NCI-H526 (cell line): ENCODE measurements around the gene EPB41.
A peak's percentile ranks its signal among the peaks of the same experiment; 100 is the strongest.
"Not testable (repeated sequence)": the region's sequence is repeated elsewhere in the genome, so short reads cannot be mapped to it uniquely, and the experiment has no call there.

Experiments used
- DNase-seq, 2 experiments: peaks; one replicate each; lab custom pipeline; 2025; lab: John Stamatoyannopoulos, UW

Gene EPB41

DNA sequence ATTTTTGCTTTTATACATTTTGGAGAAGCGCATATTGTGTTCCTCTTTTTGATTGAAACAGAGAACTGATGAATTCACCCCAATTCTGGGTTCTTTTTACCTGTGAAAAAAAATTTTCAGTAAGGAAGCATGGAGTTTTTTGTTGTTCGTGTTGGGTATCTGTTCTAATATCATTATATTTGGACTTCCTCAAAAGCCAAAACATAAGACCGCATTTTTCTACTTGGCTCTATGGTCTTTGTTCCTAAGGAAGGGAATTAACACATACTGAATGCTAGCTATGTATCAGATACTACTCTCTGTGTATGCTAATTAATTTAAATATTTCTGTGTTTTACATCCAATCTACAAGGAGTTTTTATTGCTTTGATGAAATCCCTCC, 12.9 kb downstream of the EPB41 start:
- no peak for DNase-seq

DNA sequence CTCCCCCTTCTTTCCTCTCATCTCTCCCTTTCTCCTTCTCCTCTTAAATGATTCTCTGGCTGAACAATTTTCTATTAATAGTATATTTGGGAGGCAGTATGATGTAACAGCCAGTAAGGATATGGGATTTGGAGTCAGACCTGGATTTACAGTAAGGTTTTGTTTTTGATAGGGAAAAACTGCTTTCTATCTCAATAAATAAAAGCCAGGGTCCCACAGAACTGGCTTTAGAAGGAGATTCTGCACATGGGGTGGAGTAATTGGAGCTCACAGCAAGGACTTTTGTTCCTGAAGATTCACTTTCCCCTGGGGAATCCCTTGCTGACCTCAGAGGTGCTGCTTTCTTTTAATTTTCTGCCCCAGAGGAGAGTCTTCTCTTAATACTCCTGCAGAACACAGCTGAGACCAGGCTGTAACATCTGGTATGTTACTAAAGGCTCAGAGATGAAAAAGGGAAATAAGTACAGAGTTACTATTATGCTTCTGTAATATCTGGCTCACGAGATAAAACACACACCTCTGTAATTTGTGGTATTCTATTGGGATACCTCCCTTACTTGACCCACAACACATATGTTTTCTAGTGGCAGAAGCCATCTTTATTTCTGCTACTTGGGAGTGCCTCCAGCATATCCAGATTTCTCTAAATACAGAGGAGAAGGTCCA, 13.4 kb downstream of the EPB41 start:
- DNase-seq = peak in 1 of 2 experiments; percentile 6

DNA sequence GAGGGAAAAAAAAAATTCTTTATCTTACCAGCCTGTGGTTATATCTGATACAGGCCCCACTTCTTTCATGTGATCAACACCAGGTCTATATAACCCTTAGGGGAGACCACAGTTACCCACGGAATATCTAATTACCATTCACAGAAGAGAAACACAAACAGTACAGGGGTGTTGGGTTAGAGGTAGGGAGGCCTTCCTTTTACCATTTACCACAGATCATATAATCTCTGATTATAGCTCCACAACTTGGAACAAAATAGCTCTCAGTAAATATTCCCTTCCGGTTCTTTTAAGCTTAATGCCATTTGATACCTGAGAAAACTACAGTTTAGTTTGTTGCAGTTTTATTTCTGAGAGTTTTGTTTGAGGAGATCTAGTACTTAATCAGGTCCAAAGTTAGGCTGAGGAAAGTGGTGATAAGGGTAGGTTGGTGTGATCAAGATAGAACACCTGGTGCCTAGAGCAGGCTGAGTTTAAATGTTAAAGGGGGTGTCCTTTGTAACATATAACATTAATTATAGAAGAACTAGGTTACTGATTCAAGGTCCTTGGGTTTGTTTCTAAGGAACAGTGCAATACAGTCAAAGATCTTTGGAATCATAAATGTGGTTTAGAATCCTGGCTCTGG, 14.1 kb downstream of the EPB41 start:
- no peak for DNase-seq

DNA sequence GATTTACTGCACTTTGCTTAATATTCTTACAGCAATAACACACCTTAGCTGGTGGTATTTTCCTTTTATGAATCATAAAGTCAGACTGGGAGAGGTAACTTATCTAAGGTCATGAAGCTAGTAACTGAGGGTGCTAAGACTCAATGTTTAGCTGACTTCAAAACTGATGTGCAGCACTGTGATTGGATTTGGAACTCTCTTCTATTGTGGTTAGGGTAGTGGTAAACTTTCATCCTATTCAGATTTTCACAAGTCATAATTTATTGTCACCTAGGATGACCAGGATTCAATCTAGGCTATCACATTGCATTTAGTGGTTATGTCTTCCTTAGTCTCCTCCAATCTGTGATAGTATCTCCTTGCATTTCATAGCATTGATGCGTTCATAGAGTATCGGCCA, 18.9 kb downstream of the EPB41 start:
- DNase-seq = no peak

DNA sequence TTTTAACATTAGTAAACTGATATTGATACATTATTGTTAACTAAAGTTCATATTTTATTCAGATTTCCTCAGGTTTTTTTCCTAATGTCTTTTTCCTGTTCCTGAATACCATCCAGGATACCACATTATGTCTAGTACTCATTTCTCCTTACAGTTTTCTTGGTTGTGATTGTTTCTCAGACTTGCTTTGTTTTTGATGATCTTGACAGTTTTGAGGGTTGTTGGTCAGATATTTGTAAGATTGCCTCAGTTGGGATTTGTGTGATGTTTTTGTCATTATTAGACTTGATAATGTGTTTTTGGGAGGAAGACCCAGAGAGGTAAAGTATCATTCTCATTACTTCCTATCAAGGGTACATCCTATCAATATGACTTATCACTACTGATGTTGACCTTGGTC, 19.5 kb downstream of the EPB41 start:
- no peak for DNase-seq

DNA sequence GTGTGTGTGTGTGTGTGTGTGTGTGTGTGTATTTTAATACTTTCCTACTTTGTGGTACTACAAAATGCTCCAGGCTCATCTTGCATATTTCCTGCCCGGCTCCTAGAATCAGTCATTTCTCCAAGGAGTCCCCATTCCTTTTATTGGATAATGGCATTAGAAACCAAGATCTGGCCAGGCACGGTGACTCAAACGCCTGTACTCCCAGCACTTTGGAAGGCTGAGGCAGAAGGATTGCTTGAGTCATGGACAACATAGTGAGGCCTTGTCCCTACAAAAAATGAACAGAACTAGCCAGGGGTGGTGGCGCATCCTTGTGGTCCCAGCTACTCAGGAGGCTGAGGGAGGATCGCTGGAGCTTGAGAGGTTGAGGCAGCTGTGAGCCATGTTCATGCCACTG, 20.3 kb downstream of the EPB41 start:
- DNase-seq = no peak

DNA sequence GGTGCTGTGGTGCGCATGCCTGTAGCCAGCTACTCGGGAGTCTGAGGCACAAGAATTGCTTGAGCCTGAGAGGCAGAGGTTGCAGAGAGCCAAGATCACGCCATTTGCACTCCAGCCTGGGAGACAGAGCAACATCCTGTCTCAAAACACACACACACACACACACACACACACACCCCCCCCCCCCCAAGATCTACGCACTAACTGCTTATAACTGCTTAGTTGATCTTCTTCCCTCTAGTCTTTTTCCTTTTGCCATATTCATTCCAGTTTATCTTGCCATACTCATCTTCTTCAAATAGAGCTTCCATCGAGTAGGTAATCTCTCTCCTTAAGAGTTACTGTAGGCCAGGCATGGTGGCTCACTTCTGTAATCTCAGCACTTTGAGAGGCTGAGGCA, 20.9 kb downstream of the EPB41 start:
- DNase-seq = no peak

DNA sequence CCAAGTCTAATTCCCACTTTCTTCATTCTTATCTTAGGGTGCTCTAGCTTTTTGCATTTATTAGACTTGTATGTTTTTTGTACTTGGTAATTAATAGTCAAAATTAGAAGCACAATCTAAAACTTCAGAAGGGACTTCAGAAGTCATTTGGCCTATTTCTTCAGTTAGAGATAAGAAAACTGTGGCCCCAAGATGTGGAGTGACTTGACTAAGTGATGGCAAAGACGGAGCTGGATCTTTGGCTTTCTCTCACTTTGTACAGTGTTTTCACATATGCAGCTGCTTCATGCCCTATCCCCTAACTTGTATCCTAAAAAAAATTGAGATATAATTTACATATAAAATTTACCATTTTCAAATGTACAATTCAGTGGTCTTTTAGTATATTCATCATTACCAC, 21.7 kb downstream of the EPB41 start:
- no peak for DNase-seq

DNA sequence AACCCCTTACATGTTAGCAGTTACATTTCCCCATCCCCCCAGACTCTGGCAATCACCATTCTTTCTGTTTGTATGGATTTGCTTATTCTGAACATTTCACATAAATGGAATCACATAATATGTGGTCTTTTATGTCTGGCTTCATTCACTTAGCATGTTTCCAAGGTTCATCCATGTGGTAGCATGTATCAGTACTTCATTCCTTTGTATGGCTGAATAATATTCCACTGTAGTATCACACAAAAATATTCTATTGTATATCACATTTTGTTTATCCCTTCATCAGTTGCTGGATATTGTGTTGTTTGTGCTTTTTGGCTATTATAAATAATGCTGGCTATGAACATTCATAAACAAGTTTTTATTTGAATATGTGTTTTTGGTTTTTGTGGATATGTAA, 22.2 kb downstream of the EPB41 start:
- no peak for DNase-seq

DNA sequence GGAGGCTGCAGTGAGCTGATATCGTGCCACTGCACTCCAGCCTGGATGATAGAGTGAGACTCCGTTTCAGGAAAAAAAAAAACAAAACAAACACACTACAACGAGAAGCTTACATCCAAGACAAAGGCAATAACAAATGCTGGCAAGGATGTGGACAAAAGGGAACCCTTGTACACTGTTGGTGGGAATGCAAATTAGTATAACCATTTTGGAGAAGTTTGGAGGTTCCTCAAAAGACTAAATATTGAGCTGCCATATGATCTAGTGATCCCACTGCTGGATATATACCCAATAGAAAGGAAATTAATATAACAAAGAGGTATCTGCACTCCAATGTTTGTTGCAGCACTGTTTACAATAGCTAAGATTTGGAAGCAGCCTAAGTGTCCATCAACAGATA, 29.2 kb downstream of the EPB41 start:
- DNase-seq = not testable (repeated sequence)

DNA sequence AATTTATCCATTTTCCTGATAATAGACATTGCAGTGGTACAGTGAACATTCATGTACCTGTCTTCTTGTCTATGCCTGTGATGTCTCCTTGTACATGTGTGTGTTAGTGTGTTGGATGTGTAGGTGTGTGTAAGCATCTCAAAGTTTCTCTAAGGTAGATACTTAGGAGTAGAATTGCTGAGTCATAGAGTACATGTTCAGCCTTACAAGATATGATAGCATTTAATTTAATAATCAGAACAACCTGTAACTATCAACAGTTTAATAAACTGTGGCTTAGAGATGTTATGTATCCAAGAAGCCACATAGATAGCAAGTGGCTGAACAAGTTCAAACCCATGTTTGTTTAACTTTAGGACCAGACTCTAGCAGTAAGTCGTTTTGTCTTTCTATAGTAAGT, 35.6 kb downstream of the EPB41 start:
- DNase-seq = no peak

DNA sequence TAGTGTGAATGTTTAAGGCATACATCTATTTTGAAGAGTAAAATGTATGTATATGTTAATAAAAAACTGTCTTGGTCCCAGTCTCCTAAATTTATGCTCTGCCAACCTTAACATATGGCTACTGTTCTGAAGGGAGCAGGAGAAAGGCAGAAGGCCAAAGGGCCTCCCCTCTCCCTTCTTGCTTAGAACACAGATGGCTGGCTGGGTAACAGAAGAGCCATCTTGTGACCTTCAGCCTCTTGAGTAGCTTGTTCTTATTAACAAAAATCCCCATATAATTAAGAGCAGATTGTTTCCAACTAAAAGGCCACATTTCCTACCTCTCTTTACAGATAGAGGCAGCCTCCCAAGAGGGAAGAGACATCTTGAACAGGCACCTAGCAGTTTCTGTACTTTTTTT, 36.1 kb downstream of the EPB41 start:
- DNase-seq = no peak

DNA sequence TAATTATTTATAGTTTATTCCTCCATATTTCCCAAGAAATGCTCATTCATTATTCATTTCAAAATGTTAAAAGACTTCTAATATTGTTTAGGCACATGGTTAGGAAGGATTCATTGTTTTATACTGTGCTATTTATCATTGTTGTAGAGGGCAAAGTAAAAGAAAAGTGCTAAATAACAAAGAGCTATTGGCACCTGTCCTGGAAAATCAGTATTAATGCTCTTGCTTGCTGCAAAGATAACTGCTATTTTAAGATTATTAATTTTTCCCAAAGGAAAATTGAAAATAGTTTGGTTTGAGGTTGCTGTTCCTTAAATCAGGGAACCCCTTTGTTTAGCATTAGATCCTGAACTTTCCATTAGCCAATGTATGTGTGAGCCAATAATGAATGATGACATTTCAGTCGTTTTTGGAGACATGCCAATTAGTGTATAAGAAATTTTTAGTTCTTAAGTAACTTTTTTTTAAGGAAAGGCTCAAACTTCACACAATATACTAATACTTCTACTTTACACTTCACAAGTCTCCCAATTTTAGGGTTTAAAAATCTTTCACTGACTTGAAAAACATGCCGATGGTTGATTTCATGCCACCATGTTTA, 39.9 kb downstream of the EPB41 start:
- DNase-seq = no peak

DNA sequence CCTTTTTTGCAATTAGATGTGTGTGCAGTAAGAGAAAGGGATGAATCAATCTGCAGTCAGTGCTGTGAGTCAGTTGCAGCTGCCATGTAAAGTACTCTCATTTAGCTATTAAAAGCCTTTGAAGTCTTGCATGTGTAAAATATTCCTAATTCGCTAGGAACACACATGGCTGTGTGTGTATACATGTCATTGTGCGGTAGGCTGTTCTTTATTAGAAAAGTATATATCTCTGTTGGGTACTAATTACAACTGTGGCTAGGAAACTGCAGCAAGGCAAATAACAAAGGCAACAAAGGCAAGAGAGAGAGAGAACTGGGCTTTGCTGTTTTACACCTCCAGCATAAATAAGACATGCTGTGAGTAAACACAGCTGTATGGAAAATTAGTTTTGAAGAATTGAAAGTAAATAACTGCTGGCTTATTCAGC, 41.7 kb downstream of the EPB41 start:
- peak; percentile 54 to 58 for DNase-seq

DNA sequence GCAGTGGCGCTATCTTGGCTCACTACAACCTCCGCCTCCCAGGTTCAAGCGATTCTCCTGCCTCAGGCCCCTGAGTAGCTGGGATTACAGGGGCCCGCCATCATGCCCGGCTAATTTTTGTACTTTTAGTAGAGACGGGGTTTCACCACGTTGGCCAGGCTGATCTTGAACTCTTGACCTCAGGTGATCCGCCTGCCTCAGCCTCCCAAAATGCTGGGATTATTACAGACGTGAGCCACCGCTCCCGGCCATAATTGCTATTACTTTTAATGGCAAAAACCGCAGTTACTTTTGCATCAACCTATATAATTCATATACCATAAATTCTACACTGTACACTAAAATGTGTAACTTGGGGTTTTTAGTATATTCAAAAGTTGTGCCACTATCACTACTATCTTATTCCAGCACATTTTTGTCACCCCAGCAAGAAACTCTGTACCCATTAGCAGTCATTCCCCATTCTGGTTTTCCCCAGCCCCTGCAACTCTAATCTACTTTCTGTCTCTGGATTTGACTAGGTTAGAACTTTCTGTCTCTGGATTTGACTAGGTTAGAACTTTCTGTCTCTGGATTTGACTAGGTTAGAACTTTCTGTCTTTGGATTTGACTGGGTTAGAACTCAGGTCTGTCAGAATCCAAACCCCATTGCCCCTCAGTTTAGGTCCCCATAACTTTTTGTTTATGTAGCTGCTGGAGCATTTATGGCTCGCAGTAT, 47.9 kb downstream of the EPB41 start:
- DNase-seq = not testable (repeated sequence)

DNA sequence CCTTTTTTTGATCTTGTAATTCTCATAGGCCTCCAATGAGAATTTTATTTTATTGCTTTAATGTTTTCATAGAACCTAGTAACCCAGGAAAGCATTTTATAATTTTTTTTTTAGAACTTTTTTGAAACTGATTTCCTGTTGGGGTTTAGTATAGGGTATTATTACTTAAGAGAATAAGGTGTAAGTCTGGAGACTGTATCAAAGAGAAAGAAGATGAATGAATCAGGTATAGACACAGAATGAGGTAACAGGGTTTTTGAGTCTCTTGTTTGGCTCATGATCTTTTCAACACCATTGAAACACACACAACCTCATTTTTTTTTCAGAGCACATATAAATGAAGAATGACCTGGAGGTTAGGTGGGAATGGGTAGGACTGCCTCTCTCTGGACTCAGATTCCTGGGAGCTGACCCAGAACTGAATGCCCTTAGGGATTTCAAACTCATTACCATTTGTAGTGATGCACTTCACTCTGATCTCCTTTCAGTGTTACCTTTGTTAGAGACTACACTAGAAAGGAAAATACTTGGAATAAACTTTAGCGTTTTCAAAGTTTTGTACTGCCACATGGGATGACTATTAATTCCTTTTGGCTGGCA, 51.0 kb downstream of the EPB41 start:
- no peak for DNase-seq

DNA sequence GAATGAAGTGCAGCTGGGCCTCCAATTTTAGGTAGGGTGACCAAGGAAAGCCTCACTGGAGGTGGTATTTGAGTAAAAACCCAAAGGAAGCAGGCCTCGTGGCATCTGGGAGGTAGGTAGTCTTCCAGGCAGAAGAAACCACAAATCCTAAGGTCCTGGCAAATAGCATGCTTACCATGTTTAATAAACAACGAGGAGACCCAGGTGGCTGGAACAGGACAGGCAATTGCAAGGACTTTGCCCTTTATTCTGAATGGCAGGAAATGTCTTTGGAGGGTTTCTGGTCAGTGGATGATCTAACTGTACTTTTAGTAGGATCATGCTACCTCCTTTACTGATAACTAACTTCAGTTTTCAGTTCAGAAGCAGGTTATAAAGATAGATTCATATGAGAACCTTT, 52.2 kb downstream of the EPB41 start:
- DNase-seq = peak in 1 of 2 experiments; percentile 22

DNA sequence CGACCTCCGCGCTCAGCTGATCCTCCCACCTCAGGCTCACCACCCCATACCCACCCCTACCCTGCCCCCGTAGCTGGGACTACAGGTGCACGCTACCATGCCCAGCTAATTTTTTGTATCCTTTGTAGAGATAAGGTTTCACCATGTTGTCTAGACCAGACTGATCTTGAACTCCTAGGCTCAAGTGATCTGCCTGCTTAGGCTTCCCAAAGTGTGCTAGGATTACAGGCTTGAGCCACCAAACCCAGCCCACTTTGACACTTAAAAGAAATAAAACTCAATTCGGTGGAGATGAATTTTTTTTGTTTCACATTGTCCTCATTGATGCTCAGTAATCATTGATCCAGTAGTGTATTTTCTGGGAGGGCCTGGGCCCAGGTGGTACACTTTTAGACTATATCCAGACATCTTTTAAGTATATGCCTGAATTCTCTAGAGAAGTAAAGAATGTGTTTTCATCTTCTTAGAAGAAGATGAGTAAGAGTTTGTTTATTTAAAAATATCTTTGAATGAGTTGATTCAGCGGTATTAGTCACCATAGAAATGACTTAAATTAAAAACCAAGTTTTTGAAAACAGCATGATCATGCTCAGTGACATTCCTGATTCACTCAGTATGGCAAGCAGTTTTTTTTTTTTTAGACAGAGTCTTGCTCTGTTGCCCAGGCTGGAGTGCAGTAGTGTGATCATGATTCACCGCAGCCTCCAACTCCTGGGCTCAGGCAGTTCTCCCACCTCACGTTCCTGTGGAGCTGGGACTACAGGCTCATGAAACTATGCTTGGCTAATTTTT, 57.8 kb downstream of the EPB41 start:
- DNase-seq = no peak

DNA sequence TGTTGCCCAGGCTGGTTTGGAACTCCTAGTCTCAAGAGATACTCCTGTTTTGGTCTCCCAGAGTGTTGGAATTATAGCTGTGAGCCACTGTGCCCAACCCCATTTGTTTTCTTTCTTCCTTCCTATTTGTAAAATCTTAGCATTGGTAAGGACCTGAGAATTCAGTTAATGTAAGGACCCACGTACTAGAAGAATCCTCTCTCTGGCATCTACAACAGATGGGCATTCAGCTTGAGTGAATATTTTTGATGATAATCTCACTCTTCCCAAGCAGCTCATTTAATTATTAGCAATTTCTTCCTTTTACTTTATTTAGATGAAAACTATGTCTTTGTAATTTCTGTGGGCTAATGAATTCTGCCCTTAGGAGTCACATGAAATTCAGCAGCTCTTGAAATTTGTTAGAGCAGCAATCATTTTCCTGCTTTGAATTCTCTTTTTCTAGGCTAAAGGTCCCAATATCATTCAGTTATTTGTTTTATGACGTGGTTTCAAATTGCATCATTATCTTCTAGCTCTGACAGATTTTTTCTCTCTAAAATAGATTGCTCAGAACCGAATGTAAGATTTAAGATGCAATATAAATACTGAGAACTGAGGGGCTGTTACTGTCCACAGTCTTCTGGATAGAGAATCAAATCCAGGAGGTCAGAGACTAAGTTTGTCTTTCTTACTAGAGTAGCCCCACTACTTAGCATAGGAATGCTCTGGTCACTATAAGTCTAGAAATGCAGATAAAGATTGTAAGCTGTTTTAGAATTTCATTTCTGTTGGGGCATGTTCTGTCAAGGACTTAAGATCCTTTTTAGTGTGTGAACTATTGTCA, 59.4 kb downstream of the EPB41 start:
- no peak for DNase-seq

DNA sequence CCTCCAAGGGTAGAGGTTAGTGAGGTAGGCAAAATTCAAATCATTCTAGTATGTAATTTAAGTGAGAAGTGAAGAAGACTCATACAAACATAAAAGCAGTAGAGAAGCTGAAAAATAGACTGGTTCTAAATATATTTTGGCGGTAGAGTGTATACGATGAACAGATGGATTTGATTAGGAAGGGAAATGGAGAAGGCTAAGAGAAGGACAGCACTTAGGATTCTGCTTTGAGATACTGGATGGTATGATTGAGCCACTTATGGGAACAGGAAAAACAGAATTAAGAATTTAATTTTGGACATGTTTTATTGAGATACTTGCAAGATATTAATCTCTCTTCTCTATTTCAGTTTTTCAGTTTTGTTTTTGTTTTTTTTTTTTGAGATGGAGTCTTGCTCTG, 60.1 kb downstream of the EPB41 start:
- DNase-seq = no peak

DNA sequence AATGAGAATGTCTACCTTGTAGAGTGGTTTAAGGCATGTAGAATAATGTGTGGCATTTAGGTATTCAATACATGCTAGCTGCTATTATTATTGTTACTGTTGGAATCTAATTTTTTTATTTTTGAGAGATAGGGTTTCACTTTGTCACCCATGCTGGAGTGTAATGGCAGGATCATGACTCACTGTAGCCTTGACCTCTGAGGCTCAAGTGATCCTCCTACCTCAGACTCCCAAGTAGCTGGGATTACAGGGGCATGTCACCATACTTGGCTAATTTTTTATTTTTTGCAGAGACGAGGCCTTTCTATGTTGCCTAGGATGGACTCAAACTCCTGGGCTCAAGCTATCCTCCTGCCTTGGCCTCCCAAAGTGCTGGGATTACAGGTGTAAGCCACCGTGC, 61.9 kb downstream of the EPB41 start:
- DNase-seq = no peak
